Measurements from ENCODE around the gene FLYWCH1.
"Not testable (repeated sequence)": the region's sequence is repeated elsewhere in the genome, so short reads cannot be mapped to it uniquely, and the experiment has no call there.

Gene FLYWCH1

DNA sequence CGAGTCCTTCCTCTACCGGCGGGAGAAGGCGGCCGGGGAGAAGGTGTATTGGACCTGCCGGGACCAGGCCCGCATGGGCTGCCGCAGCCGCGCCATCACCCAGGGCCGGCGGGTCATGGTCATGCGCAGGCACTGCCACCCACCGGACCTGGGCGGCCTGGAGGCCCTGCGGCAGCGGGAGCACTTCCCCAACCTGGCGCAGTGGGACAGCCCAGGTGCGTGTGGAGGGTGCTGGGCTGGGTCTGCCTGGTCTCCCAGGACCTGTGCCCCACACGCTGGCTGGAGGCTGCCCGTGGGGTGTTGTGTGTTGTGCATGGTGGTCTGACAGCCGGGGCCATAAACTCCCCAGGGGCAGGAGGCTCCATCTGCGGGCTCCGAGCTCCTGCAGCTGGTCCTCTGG lies 25.4 kb downstream of the FLYWCH1 start:
- intact Hi-C loops (cut with DNase I; ENCODE audit: low total_unique reads): no loop called here
- H3K4me1 ChIP-seq: no peaks in the 10 kb centered on the region
- DNase-seq: no peak
- no peaks in the 10 kb centered on the region for H3K27me3 ChIP-seq
- H3K27ac ChIP-seq: no peak overlapping the region
- H3K9me3 ChIP-seq: no peaks in the 10 kb centered on the region
- peaks cover 82 to 97% (median 85%) of the 10 kb centered on the region in 3 donors for H3K36me3 ChIP-seq
- no peak overlapping the region for H3K4me3 ChIP-seq
- TF ChIP-seq, protein P1, sequence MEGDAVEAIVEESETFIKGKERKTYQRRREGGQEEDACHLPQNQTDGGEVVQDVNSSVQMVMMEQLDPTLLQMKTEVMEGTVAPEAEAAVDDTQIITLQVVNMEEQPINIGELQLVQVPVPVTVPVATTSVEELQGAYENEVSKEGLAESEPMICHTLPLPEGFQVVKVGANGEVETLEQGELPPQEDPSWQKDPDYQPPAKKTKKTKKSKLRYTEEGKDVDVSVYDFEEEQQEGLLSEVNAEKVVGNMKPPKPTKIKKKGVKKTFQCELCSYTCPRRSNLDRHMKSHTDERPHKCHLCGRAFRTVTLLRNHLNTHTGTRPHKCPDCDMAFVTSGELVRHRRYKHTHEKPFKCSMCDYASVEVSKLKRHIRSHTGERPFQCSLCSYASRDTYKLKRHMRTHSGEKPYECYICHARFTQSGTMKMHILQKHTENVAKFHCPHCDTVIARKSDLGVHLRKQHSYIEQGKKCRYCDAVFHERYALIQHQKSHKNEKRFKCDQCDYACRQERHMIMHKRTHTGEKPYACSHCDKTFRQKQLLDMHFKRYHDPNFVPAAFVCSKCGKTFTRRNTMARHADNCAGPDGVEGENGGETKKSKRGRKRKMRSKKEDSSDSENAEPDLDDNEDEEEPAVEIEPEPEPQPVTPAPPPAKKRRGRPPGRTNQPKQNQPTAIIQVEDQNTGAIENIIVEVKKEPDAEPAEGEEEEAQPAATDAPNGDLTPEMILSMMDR (IDR thresholded peaks at IDR 0.05): no peak

DNA sequence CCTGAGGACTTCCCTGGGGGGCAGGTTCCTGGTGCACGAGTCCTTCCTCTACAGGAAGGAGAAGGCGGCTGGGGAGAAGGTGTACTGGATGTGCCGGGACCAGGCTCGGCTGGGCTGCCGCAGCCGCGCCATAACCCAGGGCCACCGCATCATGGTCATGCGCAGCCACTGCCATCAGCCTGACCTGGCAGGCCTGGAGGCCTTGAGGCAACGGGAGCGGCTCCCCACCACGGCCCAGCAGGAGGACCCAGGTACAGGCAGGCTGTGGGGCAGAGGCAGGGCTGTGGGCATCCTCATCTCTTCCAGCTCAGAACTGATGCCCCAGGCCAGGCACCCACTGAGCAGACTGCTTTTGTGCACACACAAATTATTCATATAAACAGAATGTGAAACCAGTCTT lies 26.5 kb downstream of the FLYWCH1 start:
- H3K27me3 ChIP-seq: no peaks in the 10 kb centered on the region
- H3K4me3 ChIP-seq: no peak overlapping the region
- H3K36me3 ChIP-seq: peaks cover 83 to 97% (median 89%) of the 10 kb centered on the region in 3 donors
- intact Hi-C loops (cut with DNase I; ENCODE audit: low total_unique reads): no loop called here
- TF ChIP-seq, protein P1 (IDR thresholded peaks at IDR 0.05): no peak
- H3K9me3 ChIP-seq: no peaks in the 10 kb centered on the region
- DNase-seq: no peak
- no peaks in the 10 kb centered on the region for H3K4me1 ChIP-seq
- H3K27ac ChIP-seq: no peak overlapping the region

DNA sequence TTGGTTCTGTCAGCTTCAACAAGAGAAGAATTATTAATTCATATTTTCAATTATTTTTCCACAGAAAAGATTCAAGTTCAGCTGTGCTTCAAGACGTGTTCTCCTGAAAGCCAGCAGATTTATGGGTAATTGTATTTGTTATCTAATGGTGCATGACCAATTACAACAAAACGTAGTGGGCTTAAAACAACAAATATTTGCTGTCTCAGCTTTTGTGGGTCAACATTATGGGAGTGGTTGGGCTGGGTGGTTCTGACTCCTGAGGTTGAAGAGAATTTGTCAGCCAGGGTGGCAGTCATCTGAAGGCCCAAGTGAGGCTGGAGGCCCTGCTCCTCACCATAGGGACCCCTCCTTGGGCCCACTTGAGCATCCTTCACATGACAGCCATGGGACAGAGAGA lies 28.2 kb downstream of the FLYWCH1 start:
- intact Hi-C loops (cut with DNase I; ENCODE audit: low total_unique reads): no loop called here
- H3K27ac ChIP-seq: no peak overlapping the region
- no peaks in the 10 kb centered on the region for H3K27me3 ChIP-seq
- H3K4me3 ChIP-seq: no peak overlapping the region
- TF ChIP-seq, protein P1 (IDR thresholded peaks at IDR 0.05): no peak
- no peaks in the 10 kb centered on the region for H3K9me3 ChIP-seq
- H3K4me1 ChIP-seq: no peaks in the 10 kb centered on the region
- H3K36me3 ChIP-seq: peaks cover 65 to 95% (median 87%) of the 10 kb centered on the region in 3 donors
- DNase-seq: no peak

DNA sequence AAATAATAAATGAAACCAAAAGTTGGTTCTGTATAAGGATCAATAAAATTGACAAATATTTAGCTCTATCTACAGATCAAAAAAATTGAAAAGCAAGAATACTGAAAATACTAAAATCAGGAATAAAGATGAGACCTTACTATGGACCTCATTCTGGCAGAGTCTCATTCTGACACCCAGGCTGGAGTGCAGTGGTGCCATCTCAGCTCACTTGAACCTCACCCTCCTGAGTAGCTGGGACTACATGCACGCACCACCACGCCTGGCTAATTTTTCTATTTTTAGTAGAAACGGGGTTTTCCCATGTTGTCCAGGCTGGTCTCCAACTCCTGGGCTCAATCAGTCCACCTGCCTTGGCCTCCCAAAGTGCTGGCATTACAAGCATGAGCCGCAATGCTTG lies 30.3 kb downstream of the FLYWCH1 start:
- intact Hi-C loops (cut with DNase I; ENCODE audit: low total_unique reads): no loop called here
- Histone ChIP-seq H3K36me3 (peaks cover 48 to 81% (median 71%) of the 10 kb centered on the region in 3 donors), H3K27me3 (no peaks in the 10 kb centered on the region), H3K4me1 (no peaks in the 10 kb centered on the region), H3K27ac (no peak overlapping the region), H3K4me3 (no peak overlapping the region), H3K9me3 (no peaks in the 10 kb centered on the region)
- TF ChIP-seq, protein P1 (IDR thresholded peaks at IDR 0.05): no peak
- DNase-seq: no peak

DNA sequence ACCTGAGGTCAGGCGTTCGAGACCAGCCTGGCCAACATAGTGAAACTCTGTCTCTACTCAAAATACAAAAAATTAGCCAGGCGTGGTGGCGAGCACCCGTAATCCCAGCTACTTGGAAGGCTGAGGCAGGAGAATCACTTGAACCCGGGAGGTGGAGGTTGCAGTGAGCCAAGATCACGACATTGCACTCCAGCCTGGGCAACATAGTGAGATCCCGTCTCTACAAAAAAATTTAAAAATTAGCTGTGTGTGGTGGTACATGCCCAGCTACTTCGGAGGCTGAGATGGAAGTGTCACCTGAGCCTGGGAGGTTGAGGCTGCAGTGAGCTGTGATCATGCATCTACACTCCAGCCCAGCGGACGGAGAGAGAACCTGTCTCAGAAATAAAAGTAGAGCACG lies 32.0 kb downstream of the FLYWCH1 start:
- H3K9me3 ChIP-seq; H3K4me3 ChIP-seq; H3K27me3 ChIP-seq; H3K4me1 ChIP-seq; DNase-seq; H3K27ac ChIP-seq; intact Hi-C loops (cut with DNase I; ENCODE audit: low total_unique reads): not testable (repeated sequence)
- peaks cover 33 to 72% (median 57%) of the 10 kb centered on the region in 3 donors for H3K36me3 ChIP-seq

DNA sequence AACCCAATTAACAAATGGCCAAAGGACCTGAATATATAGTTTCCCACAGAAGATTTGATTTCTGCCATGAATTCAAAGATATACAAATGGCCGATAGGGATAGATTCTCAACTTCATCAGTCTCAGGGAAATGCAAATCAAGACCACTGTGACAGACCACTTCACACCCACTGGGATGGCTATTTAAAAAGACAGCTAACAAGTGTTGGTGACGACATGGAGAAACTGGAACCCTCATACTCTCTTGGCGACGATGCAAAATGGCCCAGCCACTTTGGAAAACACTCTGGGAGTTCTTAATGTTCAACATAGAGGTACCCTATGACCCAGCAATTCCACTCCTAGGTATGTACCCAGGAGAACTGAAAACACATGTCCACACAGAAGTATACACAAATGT lies 34.9 kb downstream of the FLYWCH1 start:
- H3K9me3 ChIP-seq: no peaks in the 10 kb centered on the region
- no peak overlapping the region for H3K4me3 ChIP-seq
- no peaks in the 10 kb centered on the region for H3K4me1 ChIP-seq
- TF ChIP-seq, protein P1 (IDR thresholded peaks at IDR 0.05): no peak
- DNase-seq: no peak
- intact Hi-C loops (cut with DNase I; ENCODE audit: low total_unique reads): no loop called here
- no peak overlapping the region for H3K27ac ChIP-seq
- no peaks in the 10 kb centered on the region for H3K27me3 ChIP-seq
- peaks cover 13 to 57% (median 41%) of the 10 kb centered on the region in 3 donors for H3K36me3 ChIP-seq

Data from tibial artery (tissue), 4 donors.